Medulla oblongata (tissue), 1 donor: Measurements from ENCODE around the gene RNF157.
"Not testable (repeated sequence)": the region's sequence is repeated elsewhere in the genome, so short reads cannot be mapped to it uniquely, and the experiment has no call there.

ENCODE experiments used
- DNase-seq: peaks from one replicate; pipeline ENCODE4 v3.0.0-alpha.2; 2015; ENCODE audit errors: extremely low spot score

Gene RNF157

DNA sequence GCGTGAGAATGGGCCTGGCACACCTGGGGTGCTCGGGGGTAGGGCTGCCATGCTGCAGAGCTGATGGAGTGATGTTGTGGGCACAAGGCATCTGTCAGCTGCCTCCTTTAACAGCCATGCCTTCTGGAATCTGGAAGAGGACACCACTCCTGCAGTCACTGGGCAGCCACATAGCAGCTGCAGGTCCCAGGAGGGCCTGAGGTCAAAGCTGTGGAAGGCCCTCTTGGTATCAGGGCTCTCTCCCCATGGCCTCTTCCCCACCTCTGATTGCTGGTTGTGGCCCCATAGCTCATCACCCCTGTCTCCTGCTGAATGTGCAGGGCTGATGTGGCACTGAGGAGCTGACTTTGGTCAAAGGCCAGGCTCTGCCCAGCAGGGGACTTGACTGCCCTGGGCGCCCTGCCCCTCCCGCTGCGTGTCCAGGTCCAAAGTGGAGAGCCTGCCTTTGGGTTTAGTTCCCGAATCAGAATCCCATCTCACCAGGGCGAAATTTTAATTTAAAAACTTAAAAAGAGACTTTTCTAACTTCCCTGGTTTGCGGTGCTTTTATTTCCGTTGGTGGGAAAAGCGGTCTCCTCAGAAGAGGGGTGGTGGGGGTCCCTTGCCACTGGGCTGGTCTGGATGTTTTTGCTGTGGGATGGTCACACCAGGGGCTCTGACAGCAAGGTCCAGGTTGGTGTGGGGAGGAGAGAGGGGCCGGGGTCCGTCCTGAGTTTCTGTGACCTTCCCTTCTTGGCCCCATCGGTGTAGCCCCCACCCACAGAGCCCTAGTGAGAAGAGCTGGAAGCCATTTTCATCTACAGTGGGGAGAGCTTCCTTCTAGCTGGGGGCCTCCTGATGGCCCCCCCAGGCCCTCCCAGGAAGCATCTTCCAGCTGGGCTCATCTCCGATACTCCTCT, 30.7 kb upstream of the RNF157 start:
- DNase-seq = no peak

DNA sequence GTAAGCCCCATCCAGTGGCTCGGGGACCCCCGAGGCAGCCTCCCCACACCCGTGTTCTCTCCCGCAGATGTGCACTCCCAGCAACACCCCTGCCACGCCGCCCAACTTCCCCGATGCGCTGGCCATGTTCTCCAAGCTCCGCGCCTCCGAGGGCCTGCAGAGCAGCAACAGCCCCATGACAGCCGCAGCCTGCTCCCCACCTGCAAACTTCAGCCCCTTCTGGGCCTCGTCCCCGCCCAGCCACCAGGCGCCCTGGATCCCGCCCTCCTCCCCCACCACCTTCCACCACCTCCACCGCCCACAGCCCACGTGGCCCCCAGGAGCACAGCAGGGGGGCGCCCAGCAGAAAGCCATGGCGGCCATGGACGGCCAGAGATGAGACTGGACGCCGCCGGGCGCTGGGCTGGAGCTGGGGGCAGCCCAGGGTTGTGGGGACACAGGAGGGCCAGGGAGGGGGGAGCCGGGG, 29.9 kb upstream of the RNF157 start:
- no peak for DNase-seq

DNA sequence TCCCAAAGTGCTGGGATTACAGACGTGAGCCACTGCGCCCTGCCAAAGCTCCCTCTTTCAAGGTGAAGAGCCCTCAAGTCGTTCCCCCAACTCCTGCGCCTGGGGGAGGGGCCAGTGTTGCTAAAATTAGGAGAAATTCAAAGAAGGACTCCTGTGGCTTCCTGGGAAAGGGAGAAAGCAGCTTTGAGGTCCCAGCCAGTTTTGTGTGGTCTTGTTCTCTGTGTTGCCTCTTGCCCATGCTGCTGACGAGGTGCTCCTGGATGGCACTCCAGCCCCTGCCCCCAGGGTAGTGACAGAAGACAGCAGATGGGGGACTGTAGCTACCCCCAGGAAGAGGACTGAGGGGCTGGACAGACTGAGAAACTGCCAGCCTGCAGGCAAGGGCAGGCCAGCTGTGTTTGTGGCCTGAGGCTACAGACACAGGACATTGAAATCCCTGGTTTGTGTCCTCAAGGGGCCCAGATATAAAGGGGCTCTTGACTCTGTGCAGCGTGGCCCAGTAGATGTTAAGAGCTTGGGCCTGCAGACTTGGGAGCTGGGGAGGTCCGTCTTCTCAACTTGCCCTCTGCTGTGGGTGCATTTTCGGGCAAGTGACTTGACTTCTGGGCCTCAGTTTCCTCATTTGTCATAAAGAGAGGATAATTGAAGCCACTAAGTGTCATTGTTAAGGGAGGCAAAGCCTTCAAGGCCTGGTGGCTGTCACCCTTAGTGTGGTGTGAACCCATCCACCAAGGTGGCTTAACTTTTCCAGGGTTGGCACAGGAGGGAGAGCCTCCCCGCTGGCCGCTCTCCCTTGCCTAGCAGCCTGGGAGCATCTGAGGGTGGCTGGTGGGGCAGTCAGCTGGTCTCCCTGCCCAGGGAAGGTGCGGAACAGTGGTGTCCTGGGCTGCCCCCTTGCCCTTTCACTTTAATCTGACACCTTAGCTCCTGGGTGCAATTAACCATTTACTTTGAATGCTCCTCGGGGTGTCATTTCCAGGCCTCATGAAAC, 29.0 kb upstream of the RNF157 start:
- DNase-seq = no peak

DNA sequence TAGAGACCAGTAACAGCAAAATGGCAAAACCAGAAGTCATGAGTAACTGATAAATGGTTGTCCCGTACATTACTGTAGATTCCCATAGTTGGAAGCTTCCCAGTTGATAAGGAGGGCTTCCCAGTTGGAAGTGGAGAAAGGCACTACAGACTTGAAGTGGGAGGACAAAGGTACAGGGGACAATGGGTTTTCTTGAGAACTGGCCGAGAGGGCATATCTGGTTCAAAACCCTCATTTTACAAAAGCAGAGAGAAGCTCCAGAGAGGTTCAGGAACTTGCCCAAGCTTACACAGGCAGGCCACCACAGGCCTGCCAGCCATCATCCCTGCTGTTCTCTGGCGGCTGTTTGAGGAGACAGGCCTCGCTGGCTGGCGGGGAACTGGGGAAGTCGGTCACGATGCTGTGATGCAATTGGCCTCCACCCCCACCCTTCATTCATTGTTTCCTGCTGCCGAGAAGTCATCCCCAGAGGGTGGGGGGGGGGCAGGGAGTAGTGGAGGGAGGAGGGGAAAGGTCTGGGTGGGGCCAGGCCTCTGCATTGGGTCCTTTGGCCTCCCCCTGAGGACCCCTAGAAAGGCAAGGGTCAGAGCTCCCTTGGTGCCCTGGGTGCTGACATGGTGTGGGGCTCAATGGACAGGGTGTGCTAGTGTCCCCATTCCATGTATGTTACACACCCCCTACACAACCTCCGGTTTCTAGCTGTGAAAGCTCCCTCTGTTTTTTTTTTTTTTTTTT, 27.9 kb upstream of the RNF157 start:
- peak; percentile 93 for DNase-seq

DNA sequence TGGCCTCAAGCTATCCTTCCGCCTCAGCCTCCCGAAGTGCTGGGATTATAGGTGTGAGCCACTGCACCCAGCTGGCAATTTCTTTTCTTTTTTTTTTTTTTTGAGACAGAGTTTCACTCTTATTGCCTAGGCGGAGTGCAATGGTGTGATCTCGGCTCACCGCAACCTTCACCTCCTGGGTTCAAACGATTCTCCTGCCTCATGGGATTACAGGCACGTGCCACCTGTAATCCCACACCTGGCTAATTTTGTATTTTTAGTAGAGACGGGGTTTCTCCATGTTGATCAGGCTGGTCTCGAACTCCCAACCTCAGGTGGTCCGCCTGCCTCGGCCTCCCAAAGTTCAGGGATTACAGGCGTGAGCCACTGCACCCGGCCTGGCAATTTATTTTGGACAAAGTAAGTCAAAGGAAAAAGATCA, 27.3 kb upstream of the RNF157 start:
- not testable (repeated sequence) for DNase-seq

DNA sequence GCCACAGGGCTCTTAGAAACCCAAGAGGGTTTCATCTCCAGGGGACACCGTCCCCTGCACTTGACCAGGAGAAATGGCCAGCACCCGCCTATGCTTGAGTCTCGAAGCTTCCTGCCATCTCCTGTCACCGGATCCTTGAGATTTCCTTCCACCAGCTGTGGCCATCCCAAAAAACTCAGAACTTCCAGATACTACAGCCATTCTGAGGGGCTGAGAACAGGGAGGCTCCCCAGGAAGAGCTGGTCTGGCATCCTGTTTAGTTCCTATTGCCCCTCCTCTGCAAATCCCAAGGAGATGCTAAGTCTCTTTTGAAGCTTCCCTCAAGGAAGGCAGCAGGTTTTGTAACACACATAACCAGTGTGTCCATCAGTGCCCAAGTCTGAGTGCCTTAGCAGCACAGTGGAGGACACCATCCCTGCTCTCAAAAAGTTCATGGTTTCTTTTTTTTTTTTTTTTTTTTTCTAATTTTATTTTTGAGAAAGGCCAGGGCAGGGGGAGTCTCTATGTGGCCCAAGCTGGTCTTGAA, 26.8 kb upstream of the RNF157 start:
- no peak for DNase-seq

DNA sequence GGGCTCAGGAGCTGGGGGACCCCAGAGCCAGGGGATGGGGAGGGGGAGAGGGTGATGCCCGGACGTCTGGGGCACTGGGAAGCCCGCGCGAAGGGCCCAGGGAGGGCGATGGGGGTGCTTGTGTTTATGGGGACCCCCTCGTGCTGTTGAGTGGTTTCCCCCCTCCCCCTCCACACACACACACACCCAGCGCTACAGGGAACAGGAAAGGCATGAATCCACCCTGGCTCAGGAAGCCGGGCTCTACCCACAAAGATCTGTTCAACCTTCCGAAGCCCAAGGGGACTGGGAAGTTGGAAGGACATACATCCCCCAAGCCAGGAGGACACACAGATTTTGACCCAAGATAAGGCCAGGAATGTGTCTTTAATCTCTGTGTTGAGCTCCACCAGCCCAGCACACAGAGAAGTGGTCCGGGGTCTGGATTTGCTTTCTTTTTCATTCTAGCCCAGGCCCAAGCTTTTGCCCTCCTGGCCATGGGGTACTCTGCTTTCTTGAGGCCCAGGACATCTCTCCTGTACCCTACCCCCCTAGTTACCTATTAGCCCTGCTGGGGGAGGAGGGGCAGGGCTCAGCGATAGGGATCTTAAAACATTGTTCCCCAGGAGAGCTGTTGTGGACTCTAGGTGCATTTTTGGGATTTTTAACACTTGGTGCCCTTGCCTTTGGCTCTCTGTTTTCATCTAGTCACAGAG, 26.1 kb upstream of the RNF157 start:
- DNase-seq = peak; percentile 46

DNA sequence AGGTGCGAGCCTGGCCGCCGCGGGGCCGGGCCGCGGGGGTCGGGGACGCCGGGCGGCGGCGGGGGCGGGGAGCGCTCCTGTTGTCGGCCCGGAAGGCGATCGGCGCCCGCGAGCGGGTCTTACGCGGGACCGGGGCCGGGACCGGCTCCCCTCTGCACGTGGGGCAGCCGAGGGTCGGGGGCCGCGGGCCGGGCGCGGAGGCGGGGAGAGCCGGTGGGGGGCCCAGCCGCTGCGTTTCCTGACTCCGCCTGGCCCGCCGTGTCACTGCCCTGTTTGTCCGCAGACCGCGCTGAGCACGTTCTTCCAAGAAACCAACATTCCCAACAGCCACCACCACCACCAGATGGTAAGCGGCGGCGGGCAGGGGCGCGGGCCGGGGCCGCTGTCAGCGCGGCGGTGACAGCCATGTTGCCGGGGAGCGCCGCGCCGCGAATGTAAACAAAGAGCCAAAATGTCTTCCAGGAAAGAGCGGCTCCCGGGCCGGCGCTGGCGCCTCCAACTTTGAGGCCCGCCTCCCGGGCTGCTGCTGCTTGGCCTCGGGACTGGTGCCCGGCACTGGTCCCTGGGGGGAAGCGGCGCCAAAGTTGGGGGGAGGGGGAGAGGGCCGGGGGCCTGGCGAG, 25.4 kb upstream of the RNF157 start:
- peak; percentile 36 for DNase-seq

DNA sequence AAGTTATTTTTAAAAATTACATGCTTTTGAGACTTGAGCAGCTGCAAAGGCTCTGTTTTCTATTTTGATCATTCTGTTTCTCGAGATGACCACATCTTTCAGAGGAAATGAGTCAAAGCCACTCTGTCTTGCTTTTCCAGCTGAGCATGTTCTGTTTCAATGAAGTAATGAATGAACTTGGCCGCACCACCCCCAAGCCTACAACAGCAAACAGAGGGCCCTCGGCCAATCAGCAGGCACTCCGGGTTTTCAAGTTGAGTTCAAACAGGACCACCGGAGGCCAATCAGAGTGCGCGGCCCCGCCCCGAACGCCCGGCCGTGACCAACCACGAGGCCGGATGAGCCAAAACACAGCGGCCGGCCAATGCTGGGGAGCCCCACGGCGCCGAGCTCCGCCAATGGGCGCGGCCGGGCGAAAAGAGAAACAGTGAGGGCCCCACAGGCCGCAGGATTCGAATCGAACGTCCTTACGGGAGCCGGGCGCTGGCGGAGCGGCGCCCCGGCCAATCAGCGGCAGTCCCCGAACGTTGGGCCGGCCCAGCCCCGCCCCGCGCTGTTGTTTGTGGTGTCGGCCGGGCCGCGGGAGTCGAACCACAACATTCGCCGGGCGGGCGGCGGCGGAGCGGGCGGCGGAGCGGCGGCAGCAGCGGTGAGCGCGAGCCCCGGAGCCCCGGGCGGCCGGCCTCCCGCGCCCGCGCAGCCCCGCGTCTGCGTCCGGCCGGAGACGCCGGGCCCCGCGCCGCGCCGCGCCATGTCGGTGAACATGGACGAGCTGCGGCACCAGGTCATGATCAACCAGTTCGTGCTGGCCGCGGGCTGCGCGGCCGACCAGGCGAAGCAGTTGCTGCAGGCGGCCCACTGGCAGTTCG, 24.7 kb upstream of the RNF157 start, which contains the start of gene UBALD2:
Gene UBALD2 (plus strand): TSS at position 594 of the 869 bp plus-strand sequence. CDS start 158 bp downstream, at position 752.
- DNase-seq = peak; percentile 99

DNA sequence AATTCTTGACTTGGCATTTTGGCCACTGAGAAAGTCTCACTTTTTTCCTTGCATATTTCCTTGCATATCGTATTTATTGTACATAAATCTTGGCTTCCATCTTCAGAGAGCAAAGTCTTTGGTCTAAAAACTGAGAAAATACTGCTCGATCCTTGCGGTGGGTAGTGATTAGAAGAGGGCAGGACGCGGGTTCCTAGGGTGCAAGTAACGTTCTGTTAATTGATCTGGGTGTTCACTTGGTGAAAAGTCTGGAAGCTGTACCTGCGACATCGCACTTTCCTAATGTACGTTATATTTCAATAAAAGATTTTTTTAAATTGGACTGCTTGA, 24.1 kb upstream of the RNF157 start:
- no peak for DNase-seq

DNA sequence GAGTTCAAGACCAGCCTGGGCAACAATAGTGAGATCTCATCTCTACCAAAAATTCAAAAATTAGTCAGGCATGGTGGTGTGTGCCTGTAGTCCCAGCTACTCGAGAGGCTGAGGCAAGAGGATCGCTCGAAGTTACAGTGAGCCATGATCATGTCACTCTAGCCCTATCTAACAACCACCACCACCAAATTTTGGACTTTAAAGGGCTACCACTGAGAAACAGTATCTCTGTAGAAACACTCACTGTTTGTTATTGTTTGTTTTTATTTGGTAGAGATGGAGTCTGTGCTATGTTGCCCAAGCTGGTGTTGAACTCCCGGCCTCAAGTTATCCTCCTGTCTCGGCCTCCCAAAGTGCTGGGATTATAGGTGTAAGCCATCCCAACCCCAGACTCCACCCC, 23.6 kb upstream of the RNF157 start:
- no peak for DNase-seq

DNA sequence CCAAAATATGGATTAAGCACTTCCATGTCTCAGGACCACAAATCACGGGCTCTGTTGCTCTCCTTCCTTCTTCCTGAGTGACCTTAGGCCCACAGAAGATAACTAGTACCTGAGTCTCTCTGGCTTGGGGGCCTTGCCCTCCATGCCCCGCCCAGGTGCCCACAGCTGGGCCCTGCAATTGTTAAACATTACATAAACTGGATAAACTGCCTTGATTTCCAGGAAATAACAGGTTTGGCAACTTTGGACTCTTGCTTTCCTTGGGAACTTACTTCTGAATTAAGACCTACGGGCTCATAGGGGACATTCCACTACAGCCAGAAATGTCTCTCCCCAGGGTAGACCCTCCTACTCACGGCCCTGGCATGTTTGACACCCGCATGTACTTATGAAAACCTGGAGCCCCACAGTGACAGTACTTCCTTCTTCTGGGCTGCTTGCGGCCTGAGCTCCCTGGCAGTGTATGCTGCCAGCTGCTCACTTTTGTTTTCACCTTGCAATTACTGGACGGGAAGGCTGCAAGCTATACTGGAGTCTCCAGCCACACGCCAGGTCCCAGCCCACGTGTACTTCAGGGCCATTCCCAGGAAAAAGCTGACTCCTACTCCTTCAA, 22.5 kb upstream of the RNF157 start:
- peak; percentile 42 for DNase-seq

DNA sequence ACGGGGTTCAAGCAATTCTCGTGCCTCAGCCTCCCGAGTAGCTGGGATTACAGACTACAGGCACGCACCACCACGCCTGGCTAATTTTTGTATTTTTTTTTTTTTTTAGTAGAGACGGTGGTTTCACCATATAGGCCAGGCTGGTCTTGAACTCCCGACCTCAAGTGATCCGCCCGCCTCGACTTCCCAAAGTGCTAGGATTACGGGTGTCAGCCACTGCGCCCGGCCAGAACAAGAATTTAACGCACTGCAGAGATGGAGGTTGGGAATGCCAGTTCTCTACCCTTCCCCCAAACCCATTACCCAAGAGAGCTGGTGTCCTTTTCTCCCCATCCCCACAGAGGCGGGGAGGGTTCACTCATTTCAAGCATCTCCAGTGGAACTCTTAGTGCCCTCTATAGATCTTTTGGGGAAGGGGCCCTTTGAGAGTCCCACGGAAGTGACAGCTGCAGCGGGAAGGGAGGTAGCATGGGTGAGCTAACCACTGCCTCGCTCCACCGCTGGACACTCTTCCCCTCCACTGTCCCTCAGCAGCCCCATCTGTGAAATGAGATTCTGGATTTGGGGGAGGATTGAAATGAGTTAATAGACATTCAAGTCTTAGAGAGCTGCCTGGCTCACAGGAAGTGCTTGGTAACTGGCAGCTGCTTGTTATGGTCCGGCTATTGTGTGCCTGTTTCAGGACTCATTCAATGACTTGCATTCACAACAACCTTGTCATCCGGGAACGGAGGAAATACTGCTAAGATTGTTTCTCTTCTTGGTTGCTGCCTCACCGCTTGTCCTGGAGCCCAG, 21.3 kb upstream of the RNF157 start:
- DNase-seq = peak; percentile 75

DNA sequence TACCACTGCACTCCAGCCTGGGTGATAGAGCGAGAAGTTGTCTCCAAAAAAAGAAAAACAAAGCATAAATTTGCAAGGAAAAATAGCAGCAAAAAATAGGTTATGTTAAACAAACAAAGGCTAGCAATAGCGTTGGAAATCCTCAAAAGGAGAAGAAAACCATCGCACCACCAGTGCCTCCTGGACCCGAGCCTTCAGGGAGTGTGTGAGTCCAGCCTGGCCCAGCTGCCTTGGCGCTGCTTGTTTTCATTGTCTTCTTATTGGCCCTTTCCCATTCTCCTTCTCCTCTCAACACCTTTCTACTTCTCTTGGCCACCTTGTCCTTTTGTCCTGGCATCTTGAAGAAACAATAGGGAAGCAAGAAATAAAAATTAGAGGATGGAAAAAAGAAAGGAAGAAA, 20.4 kb upstream of the RNF157 start:
- no peak for DNase-seq

DNA sequence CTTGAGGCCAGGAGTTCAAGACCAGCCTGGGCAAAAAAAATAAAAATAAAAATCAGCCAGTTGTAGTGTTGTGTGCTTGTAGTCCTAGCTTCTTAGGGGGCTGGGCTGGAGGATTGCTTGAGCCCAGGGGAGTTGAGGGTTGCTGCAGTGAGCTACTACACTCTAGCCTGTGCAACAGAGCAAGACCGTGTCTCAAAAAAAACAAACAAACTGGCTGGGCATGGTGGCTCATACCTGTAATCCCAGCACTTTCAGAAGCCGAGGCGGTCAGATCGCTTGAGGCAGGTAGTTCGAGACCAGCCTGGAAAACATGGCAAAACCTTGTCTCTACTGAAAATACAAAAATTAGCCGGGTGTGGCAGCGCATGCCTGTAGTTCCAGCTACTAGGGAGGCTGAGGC, 19.9 kb upstream of the RNF157 start:
- DNase-seq = no peak

DNA sequence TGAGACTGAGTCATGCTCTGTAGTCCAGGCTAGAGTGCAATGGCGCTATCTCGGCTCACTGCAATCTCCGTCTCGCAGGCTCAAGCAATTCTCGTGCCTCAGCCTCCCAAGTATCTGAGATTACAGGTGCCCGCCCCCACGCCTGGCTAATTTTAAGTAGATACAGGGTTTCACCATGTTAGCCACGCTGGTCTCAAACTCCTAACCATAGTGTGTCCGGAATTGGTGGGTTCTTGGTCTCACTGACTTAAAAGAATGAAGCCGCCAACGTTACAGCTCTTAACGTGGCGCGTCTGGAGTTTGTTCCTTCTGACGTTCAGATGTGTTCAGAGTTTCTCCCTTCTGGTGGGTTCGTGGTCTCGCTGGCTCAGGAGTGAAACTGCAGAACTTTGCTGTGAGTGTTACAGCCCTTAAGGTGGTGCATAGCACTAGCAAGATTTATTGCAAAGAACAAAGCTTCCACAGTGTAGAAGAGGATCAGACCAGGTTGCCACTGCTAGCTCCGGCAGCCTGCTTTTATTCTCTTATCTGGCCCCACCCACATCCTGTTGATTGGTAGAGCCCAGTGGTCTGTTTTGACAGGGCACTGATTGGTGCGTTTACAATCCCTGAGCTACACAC, 16.2 kb upstream of the RNF157 start:
- DNase-seq = not testable (repeated sequence)

DNA sequence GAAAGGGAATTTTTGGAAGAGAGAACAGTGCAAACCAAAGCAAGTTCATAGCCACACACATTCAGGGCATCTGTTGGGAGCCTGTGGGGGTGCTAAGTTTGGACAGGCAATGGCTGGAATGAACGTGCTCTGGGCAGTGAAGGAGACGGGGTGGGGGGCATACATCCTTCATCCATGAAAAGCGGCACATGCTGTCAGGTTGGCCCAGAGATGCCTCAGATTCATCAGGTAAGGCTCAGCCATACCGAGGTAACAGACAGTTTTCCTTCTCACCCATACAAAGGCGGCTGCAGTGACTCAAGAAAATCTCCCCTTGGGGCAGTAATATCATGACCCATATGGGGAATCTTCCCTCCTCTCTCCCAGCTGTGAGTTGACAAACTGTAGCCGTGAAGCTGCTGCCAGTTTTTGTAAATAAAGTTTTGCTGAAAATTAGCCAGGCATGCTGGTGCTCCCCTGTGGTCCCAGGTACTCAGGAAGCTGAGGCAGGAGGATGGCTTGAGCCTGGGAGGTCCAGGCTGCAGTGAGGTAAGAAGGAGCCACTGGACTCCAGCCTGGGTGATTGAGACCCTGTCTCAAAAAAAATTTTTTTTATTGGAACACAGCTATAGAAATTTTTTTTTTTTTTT, 15.6 kb upstream of the RNF157 start:
- DNase-seq = no peak
